Immature natural killer cell (primary cell): ENCODE measurements around the gene AP1AR. TPM values are rescaled to one million over a fixed set of nuclear protein-coding genes. Genes with fewer than 3 reads are reported as not detected.
"Not testable (repeated sequence)": the region's sequence is repeated elsewhere in the genome, so short reads cannot be mapped to it uniquely, and the experiment has no call there.

Experiments used
- DNase-seq, 3 donors: peaks; one replicate each; pipeline ENCODE4 v3.0.0; 2022; ENCODE audit warnings: mixed read lengths in 1 of 3
- H3K27ac Mint-ChIP-seq, 6 donors: one replicate each; pipeline ENCODE4 v1.8.0; 2020; ENCODE audit warnings: mixed read lengths in 6 of 6, mild to moderate bottlenecking in 5 of 6, inconsistent platforms in 4 of 6, moderate library complexity in 3 of 6
- H3K27me3 Mint-ChIP-seq, 3 donors: one replicate each; pipeline ENCODE4 v1.8.0; 2020 to 2021; ENCODE audit warnings: low read depth in 3 of 3, mild to moderate bottlenecking in 3 of 3, mixed read lengths in 3 of 3, moderate library complexity in 3 of 3, inconsistent platforms in 1 of 3
- H3K36me3 Mint-ChIP-seq, 3 donors: one replicate each; pipeline ENCODE4 v1.8.0; 2020; ENCODE audit warnings: mixed read lengths in 3 of 3, inconsistent platforms in 2 of 3, mild to moderate bottlenecking in 2 of 3
- H3K4me1 Mint-ChIP-seq, 2 donors: one replicate each; pipeline ENCODE4 v1.8.0; 2020; ENCODE audit warnings: inconsistent platforms in 2 of 2, mild to moderate bottlenecking in 2 of 2, mixed read lengths in 2 of 2, moderate library complexity in 1 of 2
- H3K4me3 Mint-ChIP-seq, 5 donors: one replicate each; pipeline ENCODE4 v1.8.0; 2020; ENCODE audit warnings: mild to moderate bottlenecking in 5 of 5, mixed read lengths in 5 of 5, inconsistent platforms in 3 of 5, moderate library complexity in 3 of 5
- H3K9me3 Mint-ChIP-seq, 6 donors: one replicate each; pipeline ENCODE4 v1.8.0; 2020; ENCODE audit warnings: mild to moderate bottlenecking in 6 of 6, mixed read lengths in 6 of 6, inconsistent platforms in 4 of 6, moderate library complexity in 3 of 6
- polyA plus RNA-seq, 3 donors: library from polyadenylated mRNA; unstranded; fragments of 300-500 nt; fragmentation: Illumina TruSeq; gene quantifications; one replicate each; pipeline ENCODE4 v1.2.3, GENCODE V29; 2021

AP1AR gene
- polyA plus RNA-seq, 3 donors from 2014 or later, result 13.8 to 16.1 (median 14.0) TPM

DNA sequence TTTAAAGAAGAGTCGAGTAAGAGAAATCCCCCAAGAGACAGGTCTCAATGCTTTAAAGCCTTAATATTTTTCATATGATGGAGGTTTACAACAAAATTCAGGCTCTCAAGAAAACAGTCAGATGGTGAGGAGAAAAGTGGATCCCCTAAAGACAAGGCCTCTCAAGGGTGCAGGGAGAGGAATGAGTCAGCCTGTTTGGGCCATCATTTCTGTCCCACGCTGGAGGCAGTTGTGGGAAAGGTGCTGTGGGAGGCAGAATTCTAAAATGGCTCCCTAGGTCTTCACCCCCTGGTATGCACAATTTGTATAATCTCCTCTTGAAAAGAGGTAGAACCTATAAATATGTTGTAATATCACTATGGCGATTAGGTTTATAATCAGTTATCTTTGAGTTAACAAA, 58.8 kb downstream of the AP1AR start:
- no peak overlapping the region for H3K4me3 Mint-ChIP-seq
- no peak for DNase-seq
- peak overlapping the region in 1 of 6 donors; percentile 28 for H3K27ac Mint-ChIP-seq
- no peaks in the 10 kb centered on the region for H3K36me3 Mint-ChIP-seq
- H3K27me3 Mint-ChIP-seq, result peaks cover 0 to 5% (median 4%) of the 10 kb centered on the region in 3 donors
- H3K9me3 Mint-ChIP-seq, result no peaks in the 10 kb centered on the region
- peaks cover 36 to 41% of the 10 kb centered on the region in 2 donors for H3K4me1 Mint-ChIP-seq

DNA sequence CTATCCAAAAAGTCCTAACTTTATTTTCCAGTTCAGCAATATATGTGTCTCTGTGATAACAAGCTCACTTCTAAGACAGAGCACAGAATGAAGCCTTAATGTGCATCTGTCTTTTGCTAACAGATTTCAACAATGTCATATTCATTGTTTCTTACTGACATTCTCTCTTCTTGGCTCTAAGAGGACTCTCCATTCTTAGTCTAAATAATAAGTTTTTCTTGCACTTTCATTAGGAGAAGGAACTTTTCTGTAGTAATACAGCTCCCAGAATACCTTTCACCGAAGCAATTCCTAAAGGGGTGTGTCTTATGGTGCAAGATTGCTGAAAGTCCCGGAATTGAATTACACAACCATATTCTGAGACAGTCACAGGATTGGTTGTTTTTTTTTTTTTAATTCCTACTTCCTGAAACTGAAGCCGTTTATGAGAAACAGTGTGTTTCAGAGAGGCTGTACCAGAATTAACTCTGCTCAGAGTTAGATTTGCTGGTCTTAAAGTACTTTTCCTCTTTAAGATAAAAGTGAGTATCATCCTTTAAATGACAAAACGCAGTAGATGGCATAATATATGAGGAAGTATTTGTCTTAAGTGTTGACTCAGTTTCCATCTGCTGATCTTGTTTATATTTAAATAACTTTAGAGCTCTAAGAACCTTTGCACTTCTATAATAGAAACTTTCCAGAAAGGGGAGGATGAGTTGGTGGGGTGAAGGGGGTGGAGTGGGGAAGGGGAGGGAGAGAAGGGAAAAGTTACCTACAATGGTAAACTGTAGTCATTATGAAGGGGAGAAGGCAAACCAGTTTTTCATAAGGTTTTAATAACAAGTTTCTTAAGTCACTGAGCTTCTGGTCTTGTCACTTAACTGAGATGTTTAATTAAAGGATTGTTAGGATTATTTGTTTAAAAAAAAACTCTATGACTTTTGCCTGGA, 65.6 kb downstream of the AP1AR start, which contains the start of gene ALPK1:
Gene ALPK1, plus strand, starts transcription at position 421 of the 932 bp plus-strand sequence.
- Mint-ChIP-seq H3K36me3 (no peaks in the 10 kb centered on the region), H3K9me3 (no peaks in the 10 kb centered on the region), H3K4me3 (peak within 1 kb of the TSS; percentile 6 to 62 (median 47)), H3K4me1 (peaks cover 6 to 8% of the 10 kb centered on the region in 2 donors), H3K27me3 (peaks cover 0 to 4% (median 4%) of the 10 kb centered on the region in 3 donors), H3K27ac (no peak within 1 kb of the TSS)
- DNase-seq, result no peak

DNA sequence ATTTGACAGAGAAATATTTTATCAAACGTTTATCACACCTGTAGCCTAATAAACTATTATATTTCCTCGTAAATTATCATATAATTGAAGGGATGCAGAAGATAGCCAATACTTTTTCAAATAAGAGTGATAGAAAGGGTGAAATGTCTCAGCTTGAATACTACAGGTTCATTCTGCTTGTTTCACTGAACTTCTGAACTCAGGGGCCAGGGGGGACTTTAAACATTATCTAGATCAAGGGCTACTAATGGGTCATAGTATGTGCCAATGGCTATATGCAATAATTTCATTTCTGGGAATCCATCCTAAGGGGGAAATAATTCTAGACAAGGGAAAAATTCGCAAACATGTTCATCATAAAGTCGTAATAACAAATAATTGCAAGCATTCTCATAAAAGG, 68.1 kb downstream of the AP1AR start:
- Mint-ChIP-seq H3K4me1 (peaks cover 6 to 8% of the 10 kb centered on the region in 2 donors), H3K9me3 (no peaks in the 10 kb centered on the region), H3K36me3 (no peaks in the 10 kb centered on the region), H3K27ac (no peak overlapping the region), H3K27me3 (peaks cover 0 to 4% (median 2%) of the 10 kb centered on the region in 3 donors), H3K4me3 (no peak overlapping the region)
- DNase-seq, result no peak

GRCh38 chr4:112302320-112303274, 71.0 kb downstream of the AP1AR start:
- H3K4me3 Mint-ChIP-seq, result no peak overlapping the region

DNA sequence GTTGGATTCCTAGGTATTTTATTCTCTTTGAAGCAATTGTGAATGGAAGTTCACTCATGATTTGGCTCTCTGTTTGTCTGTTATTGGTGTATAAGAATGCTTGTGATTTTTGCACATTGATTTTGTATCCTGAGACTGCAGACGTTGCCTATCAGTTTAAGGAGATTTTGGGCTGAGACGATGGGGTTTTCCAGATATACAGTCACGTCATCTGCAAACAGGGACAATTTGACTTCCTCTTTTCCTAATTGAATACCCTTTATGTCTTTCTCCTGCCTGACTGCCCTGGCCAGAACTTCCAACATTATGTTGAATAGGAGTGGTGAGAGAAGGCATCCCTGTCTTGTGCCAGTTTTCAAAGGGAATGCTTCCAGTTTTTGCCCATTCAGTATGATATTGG, 73.9 kb downstream of the AP1AR start:
- DNase-seq, H3K27ac Mint-ChIP-seq, H3K4me3 Mint-ChIP-seq, H3K9me3 Mint-ChIP-seq, H3K36me3 Mint-ChIP-seq, H3K27me3 Mint-ChIP-seq, H3K4me1 Mint-ChIP-seq: not testable (repeated sequence)

More at GRCh38 chr4:112302320-112303274, 71.0 kb downstream of the AP1AR start:
- Mint-ChIP-seq H3K27me3 (peaks cover 0 to 6% (median 4%) of the 10 kb centered on the region in 3 donors), H3K27ac (no peak overlapping the region), H3K9me3 (no peaks in the 10 kb centered on the region), H3K36me3 (no peaks in the 10 kb centered on the region), H3K4me1 (peaks cover 0 to under 1% of the 10 kb centered on the region in 2 donors)
- DNase-seq, result no peak

DNA sequence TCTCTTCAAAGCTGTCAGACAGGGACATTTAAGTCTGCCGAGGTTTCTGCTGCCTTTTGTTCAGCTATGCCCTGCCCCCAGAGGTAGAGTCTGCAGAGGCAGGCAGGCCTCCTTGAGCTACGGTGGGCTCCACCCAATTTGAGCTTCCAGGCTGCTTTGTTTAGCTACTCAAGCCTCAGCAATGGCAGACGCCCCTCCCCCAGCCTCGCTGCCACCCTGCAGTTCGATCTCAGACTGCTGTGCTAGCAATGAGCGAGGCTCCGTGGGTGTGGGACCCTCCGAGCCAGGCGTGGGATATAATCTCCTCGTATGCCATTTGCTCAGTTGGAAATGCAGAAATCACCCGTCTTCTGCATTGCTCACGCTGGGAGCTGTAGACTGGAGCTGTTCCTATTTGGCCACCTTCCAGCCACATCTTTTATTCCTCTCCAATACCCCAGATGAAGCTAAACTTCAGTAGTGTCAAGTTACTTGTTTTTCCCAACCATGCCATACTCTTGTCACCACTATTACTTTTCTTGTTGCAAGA, 77.7 kb downstream of the AP1AR start:
- not testable (repeated sequence) for H3K27me3 Mint-ChIP-seq, DNase-seq, H3K36me3 Mint-ChIP-seq, H3K27ac Mint-ChIP-seq, H3K4me3 Mint-ChIP-seq, H3K4me1 Mint-ChIP-seq, H3K9me3 Mint-ChIP-seq

GRCh38 chr4:112311516-112311915, 79.9 kb downstream of the AP1AR start:
- H3K36me3 Mint-ChIP-seq, result peaks cover 0 to 3% (median 0%) of the 10 kb centered on the region in 3 donors
- H3K4me1 Mint-ChIP-seq, result peaks cover 0 to 3% of the 10 kb centered on the region in 2 donors
- no peak for DNase-seq
- peaks cover 4 to 8% (median 5%) of the 10 kb centered on the region in 3 donors for H3K27me3 Mint-ChIP-seq
- H3K9me3 Mint-ChIP-seq, result peaks cover 0 to 2% (median 0%) of the 10 kb centered on the region in 6 donors
- H3K4me3 Mint-ChIP-seq, result no peak overlapping the region
- H3K27ac Mint-ChIP-seq, result peak overlapping the region in 1 of 6 donors; percentile 3

DNA sequence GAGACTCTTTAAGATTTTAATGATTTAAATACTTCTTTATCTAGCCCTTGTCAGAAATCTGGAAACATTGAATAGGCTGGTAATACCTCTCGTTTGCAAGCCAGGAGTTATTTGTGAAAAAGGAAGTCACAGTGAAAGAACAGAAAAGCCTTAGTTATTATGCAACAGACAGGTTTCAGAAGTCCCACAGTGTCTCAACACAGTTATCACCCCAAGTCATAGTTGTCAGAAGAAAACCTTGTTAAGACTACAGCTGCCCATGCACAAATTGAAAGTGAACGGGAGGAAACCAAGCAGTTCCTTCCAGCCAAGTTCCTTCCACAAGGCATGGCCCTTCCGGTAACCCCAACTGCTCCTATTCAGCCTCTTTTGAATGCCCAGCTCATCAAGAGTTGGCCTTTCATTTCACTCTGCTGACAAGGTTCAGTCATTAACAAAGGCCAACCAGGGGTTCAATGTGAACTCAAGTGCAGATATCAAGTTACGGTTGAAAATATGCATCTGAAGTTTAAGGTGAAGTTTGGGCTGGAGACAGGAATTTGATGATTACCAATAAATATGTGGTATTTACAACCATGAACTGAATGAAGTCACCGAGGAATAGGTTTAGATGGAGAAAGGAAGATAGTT, 81.1 kb downstream of the AP1AR start:
- no peak for DNase-seq
- Mint-ChIP-seq H3K36me3 (peaks cover 0 to 3% (median 0%) of the 10 kb centered on the region in 3 donors), H3K27me3 (peaks cover 2 to 9% (median 4%) of the 10 kb centered on the region in 3 donors), H3K4me1 (peaks cover 0 to 3% of the 10 kb centered on the region in 2 donors), H3K4me3 (no peak overlapping the region), H3K9me3 (peaks cover 0 to 2% (median 0%) of the 10 kb centered on the region in 6 donors), H3K27ac (no peak overlapping the region)

DNA sequence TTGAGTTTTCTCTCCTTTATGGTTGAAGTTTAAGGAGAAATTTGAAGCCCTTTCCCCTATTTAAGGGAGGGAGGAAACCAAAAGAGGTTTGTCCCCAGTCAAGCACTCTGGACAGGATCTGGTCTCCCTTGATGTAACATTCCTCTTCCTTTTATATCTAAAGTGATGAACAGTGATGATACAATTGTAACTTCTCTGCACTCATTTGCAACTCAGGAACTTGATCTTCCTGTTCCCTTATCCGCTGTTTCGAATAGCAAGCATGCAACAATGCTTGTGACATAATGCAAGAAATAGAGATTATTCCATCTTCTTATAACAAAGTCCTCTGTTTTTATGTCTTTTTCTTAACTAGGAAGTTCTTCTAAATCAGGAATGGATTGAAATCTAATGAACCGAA, 83.9 kb downstream of the AP1AR start:
- H3K4me1 Mint-ChIP-seq, result peaks cover 10 to 12% of the 10 kb centered on the region in 2 donors
- H3K27me3 Mint-ChIP-seq, result peaks cover 2 to 9% (median 6%) of the 10 kb centered on the region in 3 donors
- no peak overlapping the region for H3K27ac Mint-ChIP-seq

DNA sequence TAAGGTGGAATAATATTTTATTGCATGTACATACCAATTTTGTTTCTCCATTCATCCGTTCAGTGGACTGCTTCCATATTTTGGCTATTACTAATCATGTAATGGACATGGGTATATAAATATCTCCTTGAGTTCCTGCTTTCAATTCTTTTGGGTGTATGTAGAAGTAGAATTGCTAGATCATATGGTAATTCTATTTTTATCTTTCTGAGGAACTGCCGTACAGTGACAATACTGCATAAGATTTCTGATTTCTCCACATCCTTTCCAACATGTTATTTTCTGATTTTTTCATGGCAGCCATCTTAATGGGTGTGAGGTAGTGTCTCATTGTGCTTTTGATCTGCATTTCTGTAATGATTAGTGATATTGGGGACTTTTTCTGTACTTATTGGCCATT, 84.8 kb downstream of the AP1AR start:
- DNase-seq, result no peak
- Mint-ChIP-seq H3K9me3 (no peaks in the 10 kb centered on the region), H3K27me3 (peaks cover 2 to 8% (median 7%) of the 10 kb centered on the region in 3 donors), H3K36me3 (peaks cover 0 to 3% (median 0%) of the 10 kb centered on the region in 3 donors), H3K4me1 (peaks cover 10 to 14% of the 10 kb centered on the region in 2 donors), H3K27ac (no peak overlapping the region), H3K4me3 (no peak overlapping the region)

More for the DNA sequence above, 83.9 kb downstream of the AP1AR start:
- no peaks in the 10 kb centered on the region for H3K9me3 Mint-ChIP-seq
- DNase-seq, result no peak
- H3K36me3 Mint-ChIP-seq, result peaks cover 0 to 3% (median 0%) of the 10 kb centered on the region in 3 donors
- H3K4me3 Mint-ChIP-seq, result no peak overlapping the region

GRCh38 chr4:112318239-112319142, 86.9 kb downstream of the AP1AR start:
- H3K27ac Mint-ChIP-seq, result peak overlapping the region in 1 of 6 donors; percentile 1
- peak; percentile 22 to 26 (median 24) for DNase-seq
- no peaks in the 10 kb centered on the region for H3K9me3 Mint-ChIP-seq
- H3K4me3 Mint-ChIP-seq, result peak overlapping the region in 1 of 5 donors; percentile 14
- peaks cover 2 to 10% (median 6%) of the 10 kb centered on the region in 3 donors for H3K27me3 Mint-ChIP-seq
- H3K4me1 Mint-ChIP-seq, result peaks cover 17 to 33% of the 10 kb centered on the region in 2 donors
- H3K36me3 Mint-ChIP-seq, result peaks cover 0 to 3% (median 0%) of the 10 kb centered on the region in 3 donors
